GM12878 (cell line): ENCODE results near the gene OTUD4. TPM values are rescaled to one million over a fixed set of nuclear protein-coding genes. Genes with fewer than 3 reads are reported as not detected.
A peak's percentile ranks its signal among the peaks of the same experiment; 100 is the strongest.

Experiments
- ATF2 ChIP-seq: IDR thresholded peaks from 2 replicates; pipeline ENCODE4 v1.6.1; 2012; ENCODE audit warnings: low read length, inconsistent platforms
- ATF7 ChIP-seq: fragments of 450-650 bp; IDR thresholded peaks from 2 replicates; pipeline ENCODE4 v1.6.1; 2016; ENCODE audit warnings: low read depth, mild to moderate bottlenecking
- CBFB ChIP-seq: IDR thresholded peaks from 2 replicates; pipeline ENCODE4 v1.6.1; 2016; ENCODE audit warnings: antibody characterized with exemption, low read depth
- CHD2 ChIP-seq: IDR thresholded peaks from 2 replicates; pipeline ENCODE4 v1.6.1; 2011; ENCODE audit warnings: low read depth, low read length, improper control_type of control experiment, borderline replicate concordance
- ELK1 ChIP-seq: IDR thresholded peaks from 2 replicates; pipeline ENCODE4 v1.6.1; 2012; ENCODE audit warnings: low read depth, low read length, improper control_type of control experiment
- ETV6 ChIP-seq, 2 experiments: fragments of 450-650 bp in 1 of 2; IDR thresholded peaks in 1 of 2; conservative IDR thresholded peaks in 1 of 2; 2 replicates each; pipeline ENCODE4 v1.6.1; 2014; ENCODE audit warnings: antibody characterized with exemption in 1 of 2, borderline replicate concordance in 1 of 2, low read depth in 1 of 2, mild to moderate bottlenecking in 1 of 2, moderate library complexity in 1 of 2
- HDAC6 ChIP-seq: fragments of 200-600 bp; sonication (generic); IDR thresholded peaks from one replicate; pipeline ENCODE4 v1.8.0; 2017; ENCODE audit warnings: antibody characterized with exemption; ENCODE audit not compliant: unreplicated experiment
- JUNB ChIP-seq: IDR thresholded peaks from 2 replicates; pipeline ENCODE4 v1.6.1; 2016; ENCODE audit warnings: antibody characterized with exemption, mild to moderate bottlenecking
- JUND ChIP-seq: IDR thresholded peaks from 2 replicates; pipeline ENCODE4 v1.6.1; 2012; ENCODE audit warnings: low read depth, mild to moderate bottlenecking, low read length, improper control_type of control experiment, moderate library complexity
- MEF2A ChIP-seq: IDR thresholded peaks from 2 replicates; pipeline ENCODE4 v1.6.1; 2011; ENCODE audit warnings: low read depth, mild to moderate bottlenecking, low read length, moderate library complexity; ENCODE audit not compliant: insufficient read depth
- MYC ChIP-seq: IDR thresholded peaks from 2 replicates; pipeline ENCODE4 v1.6.1; 2011; ENCODE audit warnings: mild to moderate bottlenecking, low read length, moderate library complexity, inconsistent platforms; ENCODE audit not compliant: insufficient read depth, insufficient replicate concordance, insufficient read length, severe bottlenecking
- NBN ChIP-seq: fragments of 450-650 bp; IDR thresholded peaks from 2 replicates; pipeline ENCODE4 v1.6.1; 2016
- RB1 ChIP-seq: fragments of 450-650 bp; formaldehyde crosslinking; IDR thresholded peaks from 2 replicates; pipeline ENCODE4 v1.6.1; 2017; ENCODE audit warnings: mild to moderate bottlenecking, borderline replicate concordance
- RCOR1 ChIP-seq: conservative IDR thresholded peaks from 2 replicates; pipeline ENCODE4 v1.6.1; 2012; ENCODE audit warnings: low read depth, low read length, improper control_type of control experiment
- RELA ChIP-seq: fragments of 450-650 bp; IDR thresholded peaks from 2 replicates; pipeline ENCODE4 v1.8.0; 2014; ENCODE audit warnings: borderline replicate concordance; ENCODE audit not compliant: partially characterized antibody
- RFX5 ChIP-seq: IDR thresholded peaks from 2 replicates; pipeline ENCODE4 v1.6.1; 2011; ENCODE audit warnings: low read depth, low read length, improper control_type of control experiment
- TCF12 ChIP-seq: IDR thresholded peaks from 2 replicates; pipeline ENCODE4 v1.6.1; 2011; ENCODE audit warnings: low read depth, mild to moderate bottlenecking, low read length
- ZBTB4 ChIP-seq: fragments of 450-650 bp; formaldehyde crosslinking; IDR thresholded peaks from 2 replicates; pipeline ENCODE4 v1.4.0; 2022; ENCODE audit warnings: mild to moderate bottlenecking, moderate library complexity
- ZNF217 ChIP-seq: fragments of 450-650 bp; IDR thresholded peaks from 2 replicates; pipeline ENCODE4 v1.6.1; 2017; ENCODE audit warnings: antibody characterized with exemption, mild to moderate bottlenecking
- polyA plus RNA-seq, 11 experiments: library from polyadenylated mRNA; depleted of rRNA in 4 of 11; unstranded in 6 of 11; stranded (reverse) in 5 of 11; fragments of >200 nt; fragmentation: Nextera tagmentation in 4 of 11; fragmentation: Illumina TruSeq in 1 of 11; extraction: Ambion mirVana in 4 of 11; extraction: Trizol in 1 of 11; gene quantifications; 1 replicate in 1 of 11; 2 replicates in 10 of 11; pipeline versions ENCODE4 v1.2.1 to v1.2.3, GENCODE V29; 2011 to 2016; ENCODE audit warnings: inconsistent platforms in 2 of 11, missing spikeins in 2 of 11, low read depth in 1 of 11
- total RNA-seq, 4 experiments: library from RNA; depleted of rRNA in 3 of 4; stranded (reverse); fragments of >200 nt in 3 of 4; fragmentation: Illumina TruSeq in 1 of 4; extraction: Trizol in 1 of 4; gene quantifications; 2 replicates each; pipeline versions ENCODE4 v1.2.1 to v1.2.3, GENCODE V29; 2013 to 2021
- TF ChIP-seq, protein P1 (sequence below): fragments of 450-650 bp; IDR thresholded peaks from 2 replicates; pipeline ENCODE4 v1.6.1; 2016; ENCODE audit warnings: mild to moderate bottlenecking
- TF ChIP-seq, protein P2 (sequence below): fragments of 450-650 bp; IDR thresholded peaks from 2 replicates; pipeline ENCODE4 v1.6.1; 2017; ENCODE audit warnings: borderline replicate concordance

Gene OTUD4
- total and polyA plus RNA-seq, 10 of the 15 experiments (the other 5 are each of a cell fraction or from before 2014, with no cell fraction given): 2.2 to 26.3 (median 14.2) TPM

DNA sequence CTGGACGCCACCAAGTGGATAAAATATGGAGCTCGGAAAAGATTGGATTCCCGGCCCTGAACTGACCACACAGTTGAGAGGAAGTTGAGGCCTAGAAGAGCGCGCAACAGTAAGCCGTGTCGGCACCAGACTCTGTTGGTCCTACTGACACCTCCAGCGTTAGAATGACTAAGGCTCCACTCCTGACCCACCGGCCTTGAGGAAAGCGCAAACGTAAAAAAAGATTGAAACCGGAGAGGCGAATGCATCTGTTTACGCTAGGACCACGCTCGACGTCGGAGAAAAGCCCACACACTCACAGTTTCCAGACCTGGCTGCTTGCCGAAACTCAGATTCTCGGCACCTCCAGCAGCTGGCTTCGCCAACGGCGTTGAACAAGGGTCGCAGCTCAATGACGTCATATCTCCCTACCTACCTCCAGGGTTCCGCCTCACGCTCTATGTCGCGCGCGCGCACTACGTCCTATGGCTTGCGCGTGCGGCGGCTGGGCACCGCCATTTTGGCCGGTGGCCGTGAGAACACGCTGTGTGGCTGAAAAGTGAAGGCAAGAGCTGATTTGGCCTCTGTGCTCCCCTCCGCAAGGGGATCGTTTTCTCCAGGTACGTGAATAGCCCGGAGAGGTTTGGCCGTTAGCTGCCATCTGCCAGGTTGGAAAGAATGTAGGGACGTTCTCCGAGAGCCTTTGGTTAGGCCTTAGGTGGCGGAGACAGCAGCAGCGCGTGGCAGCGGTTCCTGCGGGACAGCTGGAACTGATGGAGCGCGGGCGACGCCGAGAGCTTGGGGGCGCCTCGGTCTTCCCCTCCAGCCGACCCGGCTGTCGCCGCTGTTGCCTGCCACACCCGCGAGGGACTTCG lies 82.3 kb downstream of the OTUD4 start, which contains the start of the genes ABCE1 and ANAPC10 (continued):
- TF ChIP-seq ATF2 (peak; percentile 71; the same call in 1 of the 2 replicates), RB1 (peak; percentile 16; the same call in 1 of the 2 replicates), ZNF217 (no peak), NBN (peak; percentile 99), JUNB (no peak), ATF7 (peak; percentile 100), TCF12 (peak; percentile 92), ZBTB4 (CRISPR knock-in tag) (peak; percentile 81; the same call in 1 of the 2 replicates), RFX5 (peak; percentile 61; the same call in 1 of the 2 replicates), CBFB (peak; percentile 80), ELK1 (peak; percentile 69; the same call in 1 of the 2 replicates), MYC (peak; percentile 97), CHD2 (peak; percentile 42; the same call in 1 of the 2 replicates), MEF2A (no peak), JUND (peak; percentile 96), RCOR1 (no peak), RELA (peak; percentile 57), HDAC6 (no peak), ETV6 (conservative IDR thresholded peaks at IDR 0.05 in 1 of 2, IDR thresholded peaks at IDR 0.05 in 1 of 2; ENCODE audit: borderline replicate concordance in 1 of 2, low read depth in 1 of 2) (no peak)
- TF ChIP-seq, protein P1, sequence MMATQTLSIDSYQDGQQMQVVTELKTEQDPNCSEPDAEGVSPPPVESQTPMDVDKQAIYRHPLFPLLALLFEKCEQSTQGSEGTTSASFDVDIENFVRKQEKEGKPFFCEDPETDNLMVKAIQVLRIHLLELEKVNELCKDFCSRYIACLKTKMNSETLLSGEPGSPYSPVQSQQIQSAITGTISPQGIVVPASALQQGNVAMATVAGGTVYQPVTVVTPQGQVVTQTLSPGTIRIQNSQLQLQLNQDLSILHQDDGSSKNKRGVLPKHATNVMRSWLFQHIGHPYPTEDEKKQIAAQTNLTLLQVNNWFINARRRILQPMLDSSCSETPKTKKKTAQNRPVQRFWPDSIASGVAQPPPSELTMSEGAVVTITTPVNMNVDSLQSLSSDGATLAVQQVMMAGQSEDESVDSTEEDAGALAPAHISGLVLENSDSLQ: no peak
- TF ChIP-seq, protein P2, sequence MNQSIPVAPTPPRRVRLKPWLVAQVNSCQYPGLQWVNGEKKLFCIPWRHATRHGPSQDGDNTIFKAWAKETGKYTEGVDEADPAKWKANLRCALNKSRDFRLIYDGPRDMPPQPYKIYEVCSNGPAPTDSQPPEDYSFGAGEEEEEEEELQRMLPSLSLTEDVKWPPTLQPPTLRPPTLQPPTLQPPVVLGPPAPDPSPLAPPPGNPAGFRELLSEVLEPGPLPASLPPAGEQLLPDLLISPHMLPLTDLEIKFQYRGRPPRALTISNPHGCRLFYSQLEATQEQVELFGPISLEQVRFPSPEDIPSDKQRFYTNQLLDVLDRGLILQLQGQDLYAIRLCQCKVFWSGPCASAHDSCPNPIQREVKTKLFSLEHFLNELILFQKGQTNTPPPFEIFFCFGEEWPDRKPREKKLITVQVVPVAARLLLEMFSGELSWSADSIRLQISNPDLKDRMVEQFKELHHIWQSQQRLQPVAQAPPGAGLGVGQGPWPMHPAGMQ: no peak
